SK-N-SH (cell line): ENCODE measurements around the gene S100A13.

Experiments used
- POLR2AphosphoS5 ChIP-seq: IDR thresholded peaks from 2 replicates; pipeline ENCODE4 v1.6.1; 2012; ENCODE audit warnings: low read depth, low read length
- TAF1 ChIP-seq: IDR thresholded peaks from 2 replicates; pipeline ENCODE4 v1.6.1; 2012; ENCODE audit warnings: low read depth, mild to moderate bottlenecking, low read length, moderate library complexity, borderline replicate concordance
- TF ChIP-seq, protein P1 (sequence below): IDR thresholded peaks from 2 replicates; pipeline ENCODE4 v1.6.1; 2012; ENCODE audit warnings: mild to moderate bottlenecking, low read depth, low read length, moderate library complexity
- TF ChIP-seq, protein P2 (sequence below): IDR thresholded peaks from 2 replicates; pipeline ENCODE4 v1.4.0; 2012; ENCODE audit warnings: low read depth, borderline replicate concordance
- TF ChIP-seq, protein P3 (sequence below): fragments of 200-600 bp; sonication (generic); IDR thresholded peaks from 2 replicates; pipeline ENCODE4 v1.6.1; 2017; ENCODE audit warnings: antibody characterized with exemption, mild to moderate bottlenecking, moderate library complexity

DNA sequence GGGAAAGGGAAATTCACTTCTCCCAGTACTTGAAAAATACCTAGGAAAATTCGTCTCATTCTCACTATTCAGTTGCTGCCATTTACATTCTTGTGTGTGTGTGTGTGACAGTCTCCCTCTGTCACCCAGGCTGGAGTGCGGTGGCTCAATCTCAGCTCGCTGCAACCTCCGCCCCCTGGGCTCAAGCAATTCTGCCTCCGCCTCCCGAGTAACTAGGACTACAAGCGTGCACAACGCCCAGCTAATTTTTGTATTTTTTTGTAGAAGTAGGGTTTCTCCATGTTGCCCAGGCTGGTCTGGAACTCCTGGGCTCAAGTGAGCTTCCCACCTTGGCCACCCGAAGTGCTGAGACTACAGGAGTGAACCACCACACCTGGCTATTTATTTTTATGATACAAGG, 32.4 kb upstream of the S100A13 start:
- TF ChIP-seq, protein P1, sequence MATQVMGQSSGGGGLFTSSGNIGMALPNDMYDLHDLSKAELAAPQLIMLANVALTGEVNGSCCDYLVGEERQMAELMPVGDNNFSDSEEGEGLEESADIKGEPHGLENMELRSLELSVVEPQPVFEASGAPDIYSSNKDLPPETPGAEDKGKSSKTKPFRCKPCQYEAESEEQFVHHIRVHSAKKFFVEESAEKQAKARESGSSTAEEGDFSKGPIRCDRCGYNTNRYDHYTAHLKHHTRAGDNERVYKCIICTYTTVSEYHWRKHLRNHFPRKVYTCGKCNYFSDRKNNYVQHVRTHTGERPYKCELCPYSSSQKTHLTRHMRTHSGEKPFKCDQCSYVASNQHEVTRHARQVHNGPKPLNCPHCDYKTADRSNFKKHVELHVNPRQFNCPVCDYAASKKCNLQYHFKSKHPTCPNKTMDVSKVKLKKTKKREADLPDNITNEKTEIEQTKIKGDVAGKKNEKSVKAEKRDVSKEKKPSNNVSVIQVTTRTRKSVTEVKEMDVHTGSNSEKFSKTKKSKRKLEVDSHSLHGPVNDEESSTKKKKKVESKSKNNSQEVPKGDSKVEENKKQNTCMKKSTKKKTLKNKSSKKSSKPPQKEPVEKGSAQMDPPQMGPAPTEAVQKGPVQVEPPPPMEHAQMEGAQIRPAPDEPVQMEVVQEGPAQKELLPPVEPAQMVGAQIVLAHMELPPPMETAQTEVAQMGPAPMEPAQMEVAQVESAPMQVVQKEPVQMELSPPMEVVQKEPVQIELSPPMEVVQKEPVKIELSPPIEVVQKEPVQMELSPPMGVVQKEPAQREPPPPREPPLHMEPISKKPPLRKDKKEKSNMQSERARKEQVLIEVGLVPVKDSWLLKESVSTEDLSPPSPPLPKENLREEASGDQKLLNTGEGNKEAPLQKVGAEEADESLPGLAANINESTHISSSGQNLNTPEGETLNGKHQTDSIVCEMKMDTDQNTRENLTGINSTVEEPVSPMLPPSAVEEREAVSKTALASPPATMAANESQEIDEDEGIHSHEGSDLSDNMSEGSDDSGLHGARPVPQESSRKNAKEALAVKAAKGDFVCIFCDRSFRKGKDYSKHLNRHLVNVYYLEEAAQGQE = no peak
- TF ChIP-seq TAF1 = no peak
- TF ChIP-seq POLR2AphosphoS5 = no peak
- TF ChIP-seq, protein P2, sequence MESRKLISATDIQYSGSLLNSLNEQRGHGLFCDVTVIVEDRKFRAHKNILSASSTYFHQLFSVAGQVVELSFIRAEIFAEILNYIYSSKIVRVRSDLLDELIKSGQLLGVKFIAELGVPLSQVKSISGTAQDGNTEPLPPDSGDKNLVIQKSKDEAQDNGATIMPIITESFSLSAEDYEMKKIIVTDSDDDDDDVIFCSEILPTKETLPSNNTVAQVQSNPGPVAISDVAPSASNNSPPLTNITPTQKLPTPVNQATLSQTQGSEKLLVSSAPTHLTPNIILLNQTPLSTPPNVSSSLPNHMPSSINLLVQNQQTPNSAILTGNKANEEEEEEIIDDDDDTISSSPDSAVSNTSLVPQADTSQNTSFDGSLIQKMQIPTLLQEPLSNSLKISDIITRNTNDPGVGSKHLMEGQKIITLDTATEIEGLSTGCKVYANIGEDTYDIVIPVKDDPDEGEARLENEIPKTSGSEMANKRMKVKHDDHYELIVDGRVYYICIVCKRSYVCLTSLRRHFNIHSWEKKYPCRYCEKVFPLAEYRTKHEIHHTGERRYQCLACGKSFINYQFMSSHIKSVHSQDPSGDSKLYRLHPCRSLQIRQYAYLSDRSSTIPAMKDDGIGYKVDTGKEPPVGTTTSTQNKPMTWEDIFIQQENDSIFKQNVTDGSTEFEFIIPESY = no peak
- TF ChIP-seq, protein P3, sequence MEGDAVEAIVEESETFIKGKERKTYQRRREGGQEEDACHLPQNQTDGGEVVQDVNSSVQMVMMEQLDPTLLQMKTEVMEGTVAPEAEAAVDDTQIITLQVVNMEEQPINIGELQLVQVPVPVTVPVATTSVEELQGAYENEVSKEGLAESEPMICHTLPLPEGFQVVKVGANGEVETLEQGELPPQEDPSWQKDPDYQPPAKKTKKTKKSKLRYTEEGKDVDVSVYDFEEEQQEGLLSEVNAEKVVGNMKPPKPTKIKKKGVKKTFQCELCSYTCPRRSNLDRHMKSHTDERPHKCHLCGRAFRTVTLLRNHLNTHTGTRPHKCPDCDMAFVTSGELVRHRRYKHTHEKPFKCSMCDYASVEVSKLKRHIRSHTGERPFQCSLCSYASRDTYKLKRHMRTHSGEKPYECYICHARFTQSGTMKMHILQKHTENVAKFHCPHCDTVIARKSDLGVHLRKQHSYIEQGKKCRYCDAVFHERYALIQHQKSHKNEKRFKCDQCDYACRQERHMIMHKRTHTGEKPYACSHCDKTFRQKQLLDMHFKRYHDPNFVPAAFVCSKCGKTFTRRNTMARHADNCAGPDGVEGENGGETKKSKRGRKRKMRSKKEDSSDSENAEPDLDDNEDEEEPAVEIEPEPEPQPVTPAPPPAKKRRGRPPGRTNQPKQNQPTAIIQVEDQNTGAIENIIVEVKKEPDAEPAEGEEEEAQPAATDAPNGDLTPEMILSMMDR = no peak
